Subcutaneous adipose tissue (tissue), 4 donors: Measurements from ENCODE around the gene IL18RAP. TPM values are rescaled to one million over a fixed set of nuclear protein-coding genes. Genes with fewer than 3 reads are reported as not detected.

Experiments
- total RNA-seq, 4 donors: library from RNA; depleted of rRNA; stranded (reverse); fragments of >200 nt; gene quantifications; one replicate each; pipeline ENCODE4 v1.1.0, GENCODE V29; 2016
- TF ChIP-seq, protein P1 (sequence below): fragments of 450-650 bp; IDR thresholded peaks from one replicate; pipeline ENCODE4 v1.5.1; 2016; ENCODE audit warnings: low read depth, mild to moderate bottlenecking, control low read depth, antibody characterized with exemption, moderate library complexity

The IL18RAP gene
- total RNA-seq, 4 donors from 2014 or later: 2.0 to 7.2 (median 3.6) TPM

- TF ChIP-seq, protein P1, sequence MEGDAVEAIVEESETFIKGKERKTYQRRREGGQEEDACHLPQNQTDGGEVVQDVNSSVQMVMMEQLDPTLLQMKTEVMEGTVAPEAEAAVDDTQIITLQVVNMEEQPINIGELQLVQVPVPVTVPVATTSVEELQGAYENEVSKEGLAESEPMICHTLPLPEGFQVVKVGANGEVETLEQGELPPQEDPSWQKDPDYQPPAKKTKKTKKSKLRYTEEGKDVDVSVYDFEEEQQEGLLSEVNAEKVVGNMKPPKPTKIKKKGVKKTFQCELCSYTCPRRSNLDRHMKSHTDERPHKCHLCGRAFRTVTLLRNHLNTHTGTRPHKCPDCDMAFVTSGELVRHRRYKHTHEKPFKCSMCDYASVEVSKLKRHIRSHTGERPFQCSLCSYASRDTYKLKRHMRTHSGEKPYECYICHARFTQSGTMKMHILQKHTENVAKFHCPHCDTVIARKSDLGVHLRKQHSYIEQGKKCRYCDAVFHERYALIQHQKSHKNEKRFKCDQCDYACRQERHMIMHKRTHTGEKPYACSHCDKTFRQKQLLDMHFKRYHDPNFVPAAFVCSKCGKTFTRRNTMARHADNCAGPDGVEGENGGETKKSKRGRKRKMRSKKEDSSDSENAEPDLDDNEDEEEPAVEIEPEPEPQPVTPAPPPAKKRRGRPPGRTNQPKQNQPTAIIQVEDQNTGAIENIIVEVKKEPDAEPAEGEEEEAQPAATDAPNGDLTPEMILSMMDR: no peak
These were observed 31.4 kb upstream of the IL18RAP start for GRCh38 chr2:102391565-102391964.

DNA sequence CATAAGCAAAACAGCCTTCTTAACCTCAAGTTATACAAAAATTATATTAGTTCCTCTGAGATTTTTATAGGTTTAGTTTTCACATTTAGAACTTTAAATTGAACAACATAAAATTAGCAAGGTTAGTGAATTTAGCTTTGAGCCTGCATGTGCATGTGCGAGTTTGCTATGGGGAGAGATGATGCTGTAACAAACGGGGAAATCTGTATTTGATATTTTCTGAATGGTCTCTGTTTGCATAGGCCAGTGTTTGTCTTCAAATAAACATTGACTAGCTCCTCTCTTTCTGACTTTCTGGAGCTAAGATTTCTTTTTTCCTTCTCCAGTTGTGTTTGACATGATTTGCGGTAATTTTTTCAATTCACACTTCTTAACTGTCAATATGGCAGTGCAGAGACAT, 30.9 kb upstream of the IL18RAP start:
- TF ChIP-seq, protein P1: no peak

DNA sequence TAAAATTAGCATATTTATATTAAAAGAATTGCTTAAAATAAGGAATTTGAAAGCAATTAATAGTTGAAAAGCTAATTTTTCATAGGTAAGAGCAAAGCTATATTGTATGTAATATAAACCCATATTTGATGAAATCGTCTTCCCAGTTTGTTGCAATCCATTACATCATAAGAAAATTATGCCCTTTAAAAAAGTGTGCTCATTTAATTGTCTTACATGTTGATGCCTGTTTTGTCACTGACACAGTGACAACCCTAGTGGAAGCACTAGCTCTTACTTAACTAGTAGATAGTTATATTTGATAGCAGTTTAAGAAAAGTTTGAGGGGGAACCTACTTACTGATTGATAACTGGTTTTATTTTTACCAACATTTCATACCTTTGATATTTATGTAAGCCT, 30.0 kb upstream of the IL18RAP start:
- TF ChIP-seq, protein P1: no peak

DNA sequence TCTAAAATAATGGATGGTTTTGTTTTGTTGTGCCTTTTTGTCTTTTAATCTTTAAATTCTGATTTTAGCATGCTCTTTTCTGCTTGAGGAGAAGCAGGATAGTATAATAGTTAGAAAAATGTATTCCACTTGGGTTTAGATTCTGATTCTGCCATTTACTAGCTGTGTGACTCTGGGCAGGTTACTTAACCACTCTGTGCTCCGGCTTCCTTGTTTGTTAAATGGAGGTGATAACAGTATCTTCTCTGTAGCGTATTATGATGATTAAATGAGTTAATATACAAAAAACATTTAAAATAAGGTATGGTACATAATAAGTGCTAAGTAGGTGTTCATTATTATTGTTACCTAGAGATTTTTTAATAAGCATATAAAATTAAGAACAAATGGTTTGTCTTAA, 26.9 kb upstream of the IL18RAP start:
- TF ChIP-seq, protein P1: no peak

DNA sequence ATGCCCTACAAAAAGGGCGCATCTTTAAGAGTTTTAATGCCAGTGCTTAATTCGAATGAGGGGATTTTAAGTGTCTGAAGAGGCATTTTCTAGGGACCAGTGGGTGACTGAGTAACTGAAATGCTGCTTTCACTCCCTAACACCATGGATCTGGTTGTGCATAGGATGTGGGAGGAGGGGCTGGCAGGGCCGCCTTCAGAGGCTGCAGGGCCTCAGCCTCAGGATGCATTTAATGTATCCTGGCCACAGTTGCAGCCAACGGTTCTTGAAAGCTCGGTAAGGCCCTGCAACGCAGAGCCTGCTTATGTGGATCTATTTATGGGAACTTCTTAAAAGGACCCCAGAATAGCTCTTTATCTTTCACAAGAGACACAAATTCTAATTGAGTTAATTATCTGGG, 25.8 kb upstream of the IL18RAP start:
- TF ChIP-seq, protein P1: no peak

DNA sequence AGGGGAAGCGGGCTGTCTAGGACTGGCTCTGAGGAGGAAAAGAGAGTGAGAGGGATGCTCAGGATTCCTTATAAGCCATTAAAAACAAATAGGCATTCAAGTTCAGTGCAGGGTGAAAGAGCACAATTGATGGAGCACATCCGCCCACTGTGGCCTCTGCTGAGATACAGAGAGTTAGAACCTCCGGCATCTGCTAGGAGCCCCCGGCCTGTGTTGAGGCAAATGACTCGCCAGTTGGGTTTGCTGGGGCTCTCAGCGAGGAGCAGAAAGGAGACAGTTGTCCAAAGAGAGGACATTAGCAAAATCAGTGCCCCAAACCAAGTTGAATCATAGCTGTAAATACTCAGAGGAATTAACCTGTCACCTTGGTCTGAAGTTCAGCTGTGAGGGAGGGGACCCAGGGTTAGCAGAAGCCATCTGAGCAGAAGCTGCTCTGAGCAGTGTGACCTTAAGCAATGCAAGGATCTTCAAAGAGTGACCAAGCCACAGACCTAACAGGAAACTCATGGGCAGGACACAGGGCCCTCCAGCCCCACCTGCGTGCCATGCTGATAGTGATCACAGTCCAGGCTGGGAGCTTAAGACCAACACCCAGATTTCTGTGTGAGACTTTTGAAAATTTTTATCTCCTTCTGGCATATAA, 23.3 kb upstream of the IL18RAP start:
- TF ChIP-seq, protein P1: no peak

DNA sequence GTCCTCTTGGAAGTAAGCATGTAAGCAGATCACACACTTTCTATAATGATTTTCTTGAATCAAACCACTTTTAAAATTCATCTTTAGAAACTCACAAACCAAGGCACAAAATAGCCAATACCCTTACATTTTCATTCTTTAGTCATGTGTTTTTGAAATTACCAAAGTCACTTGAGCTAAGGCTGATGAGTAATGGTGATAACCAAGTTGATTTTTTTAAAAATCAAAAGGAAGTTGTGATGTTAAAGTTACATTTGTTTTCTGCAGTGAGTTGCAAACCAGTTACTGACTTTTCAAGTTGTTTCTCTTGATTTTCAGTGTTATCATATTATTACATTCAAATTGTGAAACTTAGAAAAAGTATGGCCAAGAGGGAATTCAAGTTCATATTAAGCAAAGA, 21.5 kb upstream of the IL18RAP start:
- TF ChIP-seq, protein P1: no peak
